ENCODE results near the gene CFAP70.
"Not testable (repeated sequence)": the region's sequence is repeated elsewhere in the genome, so short reads cannot be mapped to it uniquely, and the experiment has no call there.

The CFAP70 gene

GRCh38 chr10:73258612-73259011, 100.1 kb downstream of the CFAP70 start:
- in situ Hi-C loops (cut with HindIII; ENCODE audit: low sequenced_read_pairs): not testable (repeated sequence)

- in situ Hi-C loops (cut with HindIII; ENCODE audit: low sequenced_read_pairs): no loop called here
These were observed 105.5 kb downstream of the CFAP70 start for GRCh38 chr10:73253225-73253555.

GRCh38 chr10:73252445-73253224, 106.0 kb downstream of the CFAP70 start, which contains the start of gene MRPS16:
Gene MRPS16 (minus strand): TSS chr10:73252644. CDS start chr10:73252482, 162 bp downstream.
- in situ Hi-C loops (cut with HindIII; ENCODE audit: low sequenced_read_pairs): no loop called here

GRCh38 chr10:73251683-73252444, 106.8 kb downstream of the CFAP70 start:
- in situ Hi-C loops (cut with HindIII; ENCODE audit: low sequenced_read_pairs): no loop called here

DNA sequence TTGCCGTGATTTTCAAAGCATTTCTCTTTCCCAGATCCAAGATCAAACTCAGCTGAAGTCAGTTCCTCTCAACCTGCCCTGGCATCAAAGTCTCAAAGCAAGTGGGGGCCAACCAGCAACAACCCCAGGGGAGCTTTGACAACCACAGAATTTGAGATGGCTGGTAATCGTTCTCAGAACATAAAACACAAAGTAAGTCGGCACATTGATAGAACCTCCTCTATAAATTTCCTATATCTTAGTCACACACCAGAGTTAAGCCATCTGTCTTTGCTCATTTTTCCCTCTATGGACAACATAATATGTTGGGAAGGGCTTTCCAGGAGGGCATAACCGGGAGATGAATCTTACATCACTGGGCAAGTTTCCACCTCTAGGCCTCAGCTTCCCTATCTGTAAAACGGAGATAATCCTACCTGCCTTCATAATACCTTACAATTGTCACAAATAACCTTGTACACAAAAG, 110.4 kb downstream of the CFAP70 start:
- in situ Hi-C loops (cut with HindIII; ENCODE audit: low sequenced_read_pairs): no loop called here

GRCh38 chr10:73247509-73248258, 111.0 kb downstream of the CFAP70 start:
- in situ Hi-C loops (cut with HindIII; ENCODE audit: low sequenced_read_pairs): no loop called here

GRCh38 chr10:73246646-73247508, 111.8 kb downstream of the CFAP70 start, which contains the start of gene DNAJC9:
Gene DNAJC9 (minus strand): TSS chr10:73247255. CDS start chr10:73247189, 66 bp downstream.
- in situ Hi-C loops (cut with HindIII; ENCODE audit: low sequenced_read_pairs): no loop called here

DNA sequence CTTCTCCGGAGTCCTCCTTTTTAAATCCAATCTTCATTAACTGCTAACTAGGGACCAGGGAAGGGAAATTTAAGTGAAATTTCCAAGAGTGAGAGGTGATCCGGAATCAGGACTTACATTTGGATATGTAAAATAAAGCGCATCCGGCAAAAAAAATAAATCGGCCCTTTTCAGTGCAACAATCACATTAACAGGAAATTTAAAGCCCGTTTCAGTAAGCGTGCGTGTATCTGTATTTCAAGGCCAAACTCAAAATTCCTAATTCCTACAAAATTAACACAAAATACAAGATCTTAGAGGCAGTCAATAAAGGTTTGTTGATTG, 112.4 kb downstream of the CFAP70 start:
- in situ Hi-C loops (cut with HindIII; ENCODE audit: low sequenced_read_pairs): no loop called here

- in situ Hi-C loops (cut with HindIII; ENCODE audit: low sequenced_read_pairs): no loop called here
These were observed 113.7 kb downstream of the CFAP70 start for GRCh38 chr10:73244866-73245477.

DNA sequence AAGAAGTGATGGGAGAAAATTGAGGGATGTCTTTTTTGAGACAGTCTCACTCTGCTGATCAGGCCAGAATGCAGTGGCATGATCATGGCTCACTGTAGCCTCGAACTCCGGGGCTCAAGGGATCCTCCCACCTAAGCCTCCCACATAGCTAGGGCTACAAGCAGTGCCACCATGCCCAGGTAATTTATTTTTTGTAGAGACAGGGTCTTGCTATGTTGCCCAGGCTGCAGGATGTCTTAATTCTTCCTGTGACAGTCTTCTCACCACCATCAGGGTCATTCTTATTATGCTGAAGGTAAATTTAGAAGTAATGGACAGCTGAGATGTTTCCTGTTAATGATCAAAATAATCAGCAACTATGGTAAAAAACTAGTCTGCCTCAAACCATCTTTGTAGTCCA, 118.8 kb downstream of the CFAP70 start:
- in situ Hi-C loops (cut with HindIII; ENCODE audit: low sequenced_read_pairs): no loop called here

DNA sequence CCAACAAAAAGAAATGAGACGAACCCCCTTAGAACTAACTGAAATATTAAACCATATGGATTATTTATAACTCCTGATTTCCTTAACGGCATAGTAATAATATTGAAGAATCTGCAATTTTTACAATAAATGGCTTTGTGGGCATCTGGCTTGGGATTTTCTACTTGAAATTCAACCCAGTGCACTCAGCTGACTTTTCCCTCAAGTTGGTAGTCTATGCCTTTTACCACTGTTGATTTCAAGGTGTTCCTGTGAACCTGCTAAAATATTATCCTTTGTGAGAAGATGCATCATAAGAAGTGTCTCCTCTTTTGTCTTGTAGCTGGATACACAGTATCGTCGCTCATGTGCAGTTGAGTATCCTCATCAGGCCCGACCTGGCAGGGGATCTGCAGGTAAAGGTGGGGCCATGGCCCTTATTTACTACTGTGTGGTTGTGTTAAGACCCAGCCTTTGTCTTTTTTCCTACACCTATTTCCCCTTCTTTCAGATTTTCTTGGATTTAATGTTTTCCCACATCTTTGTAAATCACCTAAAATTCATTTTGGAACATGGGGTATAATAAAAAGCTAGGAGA, 119.6 kb downstream of the CFAP70 start:
- in situ Hi-C loops (cut with HindIII; ENCODE audit: low sequenced_read_pairs): no loop called here

DNA sequence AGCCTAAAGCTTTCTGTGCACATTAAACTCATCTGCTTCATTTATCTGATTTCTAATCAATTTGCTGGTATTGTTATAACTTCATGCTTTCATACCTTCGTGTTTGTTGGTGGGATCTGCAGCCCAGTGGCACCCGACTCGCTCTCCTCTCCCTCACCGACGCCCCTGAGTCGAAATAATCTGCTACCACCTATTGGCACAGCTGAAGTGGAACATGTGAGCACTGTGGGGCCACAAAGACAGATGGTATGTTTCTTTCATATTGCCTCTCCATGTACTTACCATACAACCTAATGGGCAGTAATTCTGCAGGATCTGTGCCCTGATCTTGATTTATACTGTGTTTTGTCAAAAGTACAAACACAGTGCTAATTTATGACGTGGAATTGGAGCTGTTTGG, 124.0 kb downstream of the CFAP70 start:
- in situ Hi-C loops (cut with HindIII; ENCODE audit: low sequenced_read_pairs): no loop called here

DNA sequence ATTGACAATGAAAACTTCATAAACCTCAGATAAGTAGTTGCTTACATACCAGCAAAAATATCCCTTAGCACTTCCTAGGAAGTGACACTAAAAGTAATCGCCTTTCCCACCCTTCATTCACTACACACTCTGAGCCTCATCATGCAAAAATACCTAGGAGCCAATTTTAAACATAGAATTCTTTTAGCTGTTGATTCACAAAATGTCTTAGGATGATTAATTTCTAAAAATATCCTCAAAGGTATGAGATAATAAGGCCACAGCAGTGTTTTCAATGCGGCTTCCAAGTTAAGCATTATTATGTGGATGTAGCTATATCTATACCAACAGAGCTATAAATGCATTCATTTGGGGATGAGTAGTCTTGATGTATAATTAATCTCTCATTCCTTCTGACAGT, 124.8 kb downstream of the CFAP70 start:
- in situ Hi-C loops (cut with HindIII; ENCODE audit: low sequenced_read_pairs): no loop called here

GRCh38 chr10:73232887-73233286, 125.8 kb downstream of the CFAP70 start:
- in situ Hi-C loops (cut with HindIII; ENCODE audit: low sequenced_read_pairs): no loop called here

DNA sequence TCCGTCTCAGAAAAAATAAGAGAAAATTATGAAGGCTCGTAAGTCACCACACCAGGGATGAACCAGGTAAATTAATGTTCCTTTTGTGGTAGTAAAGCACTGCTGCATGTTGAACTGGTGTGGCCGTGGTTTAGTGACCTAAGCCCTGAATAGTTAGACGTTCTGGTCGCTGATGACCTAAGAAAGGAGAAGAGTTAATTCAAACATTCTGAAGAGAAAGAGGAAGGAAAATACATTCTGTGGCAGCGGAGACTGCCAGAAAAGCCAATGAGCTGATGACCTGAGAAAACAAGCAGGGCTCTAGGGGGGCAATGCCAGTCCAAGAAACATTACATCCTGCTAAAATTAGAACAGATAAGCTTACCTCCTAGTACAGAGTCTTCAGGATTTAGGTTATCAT, 129.1 kb downstream of the CFAP70 start:
- in situ Hi-C loops (cut with HindIII; ENCODE audit: low sequenced_read_pairs): no loop called here

DNA sequence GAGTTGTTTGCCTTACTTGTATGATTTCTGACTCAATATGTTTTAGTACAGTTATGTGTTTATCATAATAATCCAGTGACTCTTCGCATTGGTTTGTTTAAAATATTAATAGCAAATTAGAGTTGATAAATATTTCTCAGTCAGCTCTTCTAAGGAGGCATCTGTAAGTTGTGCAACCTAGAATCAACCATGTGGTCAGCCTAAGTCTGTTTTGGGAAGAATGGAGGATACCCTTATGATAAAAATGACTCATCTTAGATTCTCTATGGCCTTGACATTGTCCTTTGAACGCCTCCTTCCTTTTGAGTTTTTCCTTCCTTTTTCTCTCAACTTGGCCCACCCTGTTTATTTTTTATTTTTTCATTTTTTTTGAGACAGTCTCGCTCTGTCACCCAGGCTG, 130.4 kb downstream of the CFAP70 start:
- in situ Hi-C loops (cut with HindIII; ENCODE audit: low sequenced_read_pairs): no loop called here

DNA sequence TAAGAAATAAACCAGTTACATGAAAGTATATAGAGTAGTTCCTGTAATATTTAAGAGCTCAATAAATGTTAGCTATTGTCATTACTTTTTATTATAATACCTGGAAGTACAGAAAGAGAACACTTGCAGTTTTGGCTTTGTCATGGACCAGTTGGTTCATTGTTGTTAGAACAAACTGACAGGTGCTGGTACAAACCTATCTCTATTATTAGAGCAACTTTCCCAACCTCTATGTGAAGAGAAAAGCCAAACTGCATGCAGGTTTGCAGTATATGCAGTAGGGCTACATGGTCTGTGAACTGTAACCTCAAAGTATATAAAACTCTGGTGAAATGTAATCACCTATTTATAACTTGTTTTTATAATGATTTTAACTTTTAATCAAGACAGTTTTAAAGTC, 132.0 kb downstream of the CFAP70 start:
- in situ Hi-C loops (cut with HindIII; ENCODE audit: low sequenced_read_pairs): no loop called here

DNA sequence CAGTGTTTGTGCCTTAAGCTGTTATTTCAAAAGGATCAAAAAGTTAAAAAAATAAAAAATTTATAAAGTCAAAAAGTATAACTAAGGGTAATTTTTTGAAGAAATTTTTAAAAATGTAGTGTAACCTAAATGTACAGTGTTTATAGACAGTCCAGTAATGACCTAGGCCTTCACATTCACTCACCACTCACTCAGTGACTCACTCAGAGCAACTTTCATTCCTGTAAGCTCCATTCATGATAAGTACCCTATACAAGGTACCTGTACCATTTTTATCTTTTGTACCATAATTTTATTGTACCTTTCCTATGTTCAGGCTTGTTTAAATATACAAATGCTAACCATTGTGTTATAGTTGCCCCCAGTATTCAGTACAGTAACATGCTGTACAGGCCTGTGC, 133.1 kb downstream of the CFAP70 start:
- in situ Hi-C loops (cut with HindIII; ENCODE audit: low sequenced_read_pairs): no loop called here

GRCh38 chr10:73220989-73221388, 137.7 kb downstream of the CFAP70 start:
- in situ Hi-C loops (cut with HindIII; ENCODE audit: low sequenced_read_pairs): no loop called here

GRCh38 chr10:73219384-73219783, 139.3 kb downstream of the CFAP70 start:
- in situ Hi-C loops (cut with HindIII; ENCODE audit: low sequenced_read_pairs): no loop called here
